Measurements from ENCODE around the gene ZFP3.
"Not testable (repeated sequence)": the region's sequence is repeated elsewhere in the genome, so short reads cannot be mapped to it uniquely, and the experiment has no call there.

Gene ZFP3

DNA sequence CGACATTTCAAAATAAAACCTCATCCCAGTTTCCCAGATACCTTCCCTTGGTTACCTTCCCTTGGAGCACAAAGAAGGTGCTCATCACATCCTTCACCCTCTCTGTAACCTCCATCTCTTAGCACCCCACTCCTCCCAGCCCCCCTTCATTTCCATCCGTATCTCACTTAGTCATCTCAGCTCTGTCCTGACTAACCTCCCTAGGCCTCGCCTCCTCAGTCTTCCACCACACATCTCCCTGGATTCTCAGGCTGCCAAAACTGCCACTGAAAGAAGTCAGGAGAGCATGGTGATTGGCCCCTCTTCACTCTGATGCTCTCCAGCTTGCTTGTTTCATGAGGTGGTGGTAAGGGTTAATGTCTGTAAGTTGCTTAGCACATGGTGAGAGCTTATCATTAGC, 2.3 kb downstream of the ZFP3 start:
- FAIRE-seq, result no peak

DNA sequence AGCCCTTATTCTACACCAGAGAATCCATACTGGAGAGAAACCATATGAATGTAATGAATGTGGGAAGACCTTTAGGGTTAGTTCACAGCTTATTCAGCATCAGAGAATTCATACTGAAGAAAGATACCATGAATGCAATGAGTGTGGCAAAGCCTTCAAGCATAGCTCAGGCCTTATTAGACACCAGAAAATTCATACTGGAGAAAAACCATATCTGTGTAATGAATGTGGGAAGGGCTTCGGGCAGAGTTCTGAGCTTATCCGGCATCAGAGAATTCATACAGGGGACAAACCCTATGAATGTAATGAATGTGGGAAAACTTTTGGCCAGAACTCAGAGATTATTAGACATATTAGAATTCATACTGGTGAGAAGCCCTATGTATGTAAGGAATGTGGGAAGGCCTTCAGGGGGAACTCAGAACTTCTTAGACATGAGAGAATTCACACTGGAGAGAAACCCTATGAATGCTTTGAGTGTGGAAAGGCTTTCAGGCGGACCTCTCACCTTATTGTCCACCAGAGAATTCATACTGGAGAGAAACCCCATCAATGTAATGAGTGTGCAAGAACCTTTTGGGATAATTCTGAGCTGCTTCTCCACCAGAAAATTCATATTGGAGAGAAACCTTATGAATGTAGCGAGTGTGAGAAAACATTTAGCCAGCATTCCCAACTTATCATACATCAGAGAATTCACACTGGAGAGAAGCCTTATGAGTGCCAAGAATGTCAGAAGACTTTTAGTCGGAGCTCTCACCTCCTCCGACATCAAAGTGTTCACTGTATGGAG, 14.1 kb downstream of the ZFP3 start:
- FAIRE-seq, result no peak

DNA sequence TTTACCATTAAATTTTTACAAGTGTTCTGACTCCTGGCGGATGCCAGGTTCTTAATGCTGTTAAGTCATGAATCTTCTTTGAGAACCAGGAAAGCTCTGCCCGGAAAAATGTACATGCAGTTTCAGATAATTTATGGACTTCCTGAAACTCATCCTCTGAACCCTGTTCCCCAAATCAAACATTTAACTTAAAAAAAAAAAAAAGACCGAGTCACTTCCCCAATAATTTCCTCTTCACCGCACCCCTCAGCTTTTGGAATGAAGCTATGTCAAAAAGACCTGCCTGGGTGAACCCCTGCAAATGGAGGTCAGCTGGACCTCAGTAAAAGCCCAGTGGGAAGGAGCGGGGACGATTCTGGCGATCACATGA, 18.4 kb downstream of the ZFP3 start:
- FAIRE-seq, result no peak

DNA sequence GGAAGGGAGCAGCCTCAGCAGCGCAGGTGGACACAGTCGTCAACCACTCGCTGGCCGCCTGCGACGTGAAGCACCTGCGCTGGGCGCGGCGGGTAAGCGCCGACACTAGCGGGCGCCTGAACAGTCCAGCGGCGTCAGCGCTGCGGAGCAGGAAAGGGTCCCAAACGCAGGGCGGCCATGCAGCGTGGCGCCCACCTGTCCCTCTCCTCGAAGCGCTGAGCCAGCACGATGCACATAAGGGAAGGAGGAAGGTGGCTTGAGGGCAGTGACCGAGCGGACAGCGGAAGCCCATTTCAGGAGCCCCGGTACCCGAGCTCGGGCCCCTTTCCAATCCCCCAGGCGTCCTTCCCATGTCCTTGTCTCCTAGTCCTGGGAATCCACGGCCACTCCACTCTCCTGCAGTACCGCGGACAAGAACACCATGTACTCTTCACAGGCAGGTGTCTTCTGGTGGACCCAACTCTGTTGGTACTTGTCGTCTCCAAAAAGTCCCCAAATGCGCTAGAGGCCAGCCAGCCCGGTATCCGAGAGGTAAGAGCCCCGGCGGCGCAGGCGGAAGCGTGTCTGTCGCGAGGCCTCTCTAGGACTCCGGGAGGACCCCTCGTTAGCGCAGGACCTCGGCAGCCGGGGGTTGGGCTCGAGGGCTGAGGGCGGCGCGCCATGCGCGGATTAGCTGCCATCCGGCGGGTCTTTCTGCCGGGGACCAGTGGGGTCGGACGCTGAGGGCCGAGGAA, 19.0 kb downstream of the ZFP3 start:
- FAIRE-seq, result no peak

DNA sequence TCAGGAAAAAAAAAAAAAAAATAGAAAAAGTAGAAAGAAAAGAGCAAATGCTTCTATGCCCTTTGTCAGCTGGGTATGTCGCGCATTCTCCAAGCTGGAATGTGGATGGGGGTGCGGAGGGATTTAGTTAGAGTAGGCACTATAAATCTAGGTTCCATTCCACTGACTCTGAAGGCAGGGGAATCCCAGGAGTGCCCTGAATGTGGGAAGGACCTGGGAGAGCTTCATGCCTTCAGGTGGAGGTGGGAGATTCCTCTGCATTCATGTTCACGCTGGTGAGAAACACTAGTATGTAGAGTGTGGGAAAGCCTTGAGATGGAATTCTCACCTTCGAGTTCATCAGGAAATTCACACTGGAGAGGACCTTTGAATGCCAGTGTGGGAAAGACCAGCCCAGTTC, 21.0 kb downstream of the ZFP3 start:
- no peak for FAIRE-seq

DNA sequence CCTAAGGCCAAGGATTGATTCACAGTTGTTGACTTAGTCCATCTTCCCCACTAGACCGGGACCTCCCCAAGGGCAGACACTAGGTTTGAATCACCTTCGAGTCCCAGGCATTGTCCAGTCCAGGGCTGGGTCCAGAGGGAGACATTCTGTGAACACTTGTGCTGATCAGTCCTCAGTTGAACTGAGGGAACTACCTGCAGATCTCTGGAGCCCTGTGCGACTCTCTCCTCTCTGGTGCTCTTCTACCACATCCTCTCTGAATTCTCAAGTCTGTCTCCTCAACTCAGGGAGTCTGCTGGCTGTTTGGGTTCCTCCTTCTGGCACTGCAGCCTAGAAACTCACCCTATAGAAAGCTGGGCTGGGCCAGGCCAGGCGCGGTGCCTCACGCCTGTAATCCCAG, 22.6 kb downstream of the ZFP3 start:
- no peak for FAIRE-seq

DNA sequence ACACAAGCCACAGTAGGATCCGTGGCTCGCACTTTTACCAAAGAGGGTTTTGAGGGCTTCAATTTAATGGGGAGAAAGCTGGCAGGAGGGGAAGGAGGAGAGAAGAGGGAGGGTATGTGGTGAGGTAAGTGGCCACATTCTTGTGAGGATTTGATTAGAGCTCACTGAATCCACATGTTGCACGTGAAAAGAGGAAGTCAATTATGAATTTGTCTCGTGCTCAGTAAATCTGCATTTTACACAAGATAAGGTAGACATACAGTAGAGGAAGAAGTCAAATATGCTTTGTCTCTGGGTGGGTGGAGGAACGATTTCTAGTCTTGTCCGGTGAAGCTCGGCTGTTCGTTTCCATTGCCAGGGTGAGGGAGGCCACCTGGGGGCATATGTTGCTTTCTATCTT, 32.5 kb downstream of the ZFP3 start:
- FAIRE-seq, result no peak

DNA sequence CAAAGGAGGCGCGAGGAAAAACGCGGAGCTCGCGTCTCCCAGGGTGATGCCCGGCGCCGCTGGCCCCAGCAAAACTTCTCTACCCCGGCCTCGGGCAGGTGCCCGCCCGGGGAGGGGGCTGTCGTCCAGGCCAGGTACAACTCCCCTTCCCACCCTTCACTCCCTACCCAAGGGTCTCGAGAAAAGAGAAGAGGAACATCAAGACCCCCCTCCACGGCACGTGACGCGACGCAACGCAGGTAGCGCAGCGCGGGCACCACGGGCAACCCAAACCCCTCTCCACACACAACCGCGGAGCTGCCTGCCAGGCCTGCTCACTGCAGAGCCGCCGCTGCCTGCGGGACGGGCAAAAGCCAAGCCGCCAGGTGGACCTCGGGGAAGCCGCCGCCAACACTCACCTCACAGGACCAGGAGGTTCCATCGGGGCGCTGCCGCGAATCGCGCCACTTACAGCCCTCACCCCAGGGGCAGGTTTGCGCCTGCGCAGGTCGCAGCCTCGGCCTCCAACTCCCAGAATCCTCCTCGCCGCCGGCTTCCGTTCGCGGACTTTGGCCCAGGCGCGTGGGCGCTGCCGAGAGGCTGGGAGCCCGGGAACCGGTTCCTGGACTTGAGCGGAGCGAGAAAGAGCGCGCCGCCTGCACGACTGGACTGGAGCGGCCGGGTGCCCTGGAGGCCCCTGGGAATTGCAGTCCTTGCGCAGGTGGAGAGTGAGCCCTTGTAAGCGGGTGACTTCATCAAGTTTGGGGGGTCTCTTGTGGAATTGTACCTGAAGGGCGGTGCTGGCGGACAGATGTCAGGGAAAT, 33.3 kb downstream of the ZFP3 start, which contains the start of gene ZNF232:
TSS of gene ZNF232 (minus strand) at position 477 of the 803 bp plus-strand sequence. CDS start at position 421, 56 bp downstream.
- no peak for FAIRE-seq

DNA sequence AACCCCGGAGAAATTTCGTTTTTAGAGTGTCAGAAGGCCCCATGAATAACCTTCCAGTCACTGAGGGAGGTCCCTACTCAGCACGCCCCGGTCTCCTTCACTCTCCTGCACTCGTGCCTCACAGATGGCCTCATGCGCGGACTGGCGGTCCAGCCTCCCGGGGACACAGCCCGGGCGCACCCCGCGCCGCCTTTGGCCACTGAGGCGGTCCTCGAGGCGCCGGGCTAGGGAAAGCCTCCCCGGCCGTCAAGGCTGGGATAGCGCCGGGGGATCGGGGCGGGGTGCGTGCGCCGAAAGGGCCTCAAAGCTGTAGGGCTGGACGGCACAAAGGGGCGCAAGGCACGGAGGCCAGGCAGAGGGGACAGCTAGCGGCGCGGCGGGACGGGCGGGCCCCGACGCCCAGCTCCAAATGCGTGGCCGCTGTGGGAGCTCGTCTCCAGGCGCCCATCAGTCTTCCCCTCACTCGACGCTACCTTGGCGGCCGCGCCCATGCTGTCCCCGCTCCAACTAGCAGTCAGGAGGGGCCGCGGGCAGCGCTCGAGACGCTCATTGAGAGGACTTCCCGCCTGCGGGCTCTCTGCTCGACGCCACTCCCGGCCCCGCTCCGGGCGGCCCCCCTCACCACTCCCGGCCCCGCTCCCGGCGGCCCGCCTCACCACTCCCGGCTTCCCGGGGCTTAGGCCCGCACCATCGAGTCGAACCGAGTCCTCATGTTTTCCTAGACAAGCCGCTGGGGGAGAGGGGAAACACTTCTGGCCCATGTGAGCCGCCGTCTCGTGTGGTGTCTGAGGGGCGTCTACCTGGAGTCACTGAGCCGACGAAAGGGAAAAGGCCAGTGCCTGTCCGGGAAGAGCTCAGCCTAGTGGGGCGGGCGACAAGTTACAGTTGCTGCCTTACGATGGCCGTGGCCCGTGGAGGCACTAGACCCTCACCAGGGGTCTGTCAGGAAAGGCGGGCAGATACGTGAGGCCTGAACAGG, 37.7 kb downstream of the ZFP3 start, which contains the start of gene USP6:
TSS of gene USP6 (plus strand) at position 360 of the 979 bp plus-strand sequence. CDS start 14,336 bp downstream, outside the sequence.
- no peak for FAIRE-seq

DNA sequence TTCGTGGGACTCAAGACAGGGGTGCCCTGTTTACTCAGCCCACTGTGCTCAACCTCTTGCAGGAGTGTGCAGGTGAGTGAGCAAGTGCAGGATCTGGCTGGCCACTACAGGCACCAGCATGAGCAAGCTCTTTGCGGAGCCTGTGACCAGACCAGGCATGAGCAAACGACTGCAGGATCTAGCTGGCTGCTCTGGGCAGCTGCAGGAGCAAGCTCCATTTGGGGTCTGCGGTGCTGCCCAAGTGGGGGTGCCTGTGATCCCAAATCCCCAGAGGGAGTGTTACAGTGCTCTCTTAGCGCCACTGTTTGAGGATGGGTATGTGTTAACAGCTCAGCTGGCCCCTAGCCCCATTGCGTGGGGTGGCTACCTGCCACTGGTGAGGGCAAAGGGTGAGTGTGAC, 40.0 kb downstream of the ZFP3 start:
- FAIRE-seq, result no peak

DNA sequence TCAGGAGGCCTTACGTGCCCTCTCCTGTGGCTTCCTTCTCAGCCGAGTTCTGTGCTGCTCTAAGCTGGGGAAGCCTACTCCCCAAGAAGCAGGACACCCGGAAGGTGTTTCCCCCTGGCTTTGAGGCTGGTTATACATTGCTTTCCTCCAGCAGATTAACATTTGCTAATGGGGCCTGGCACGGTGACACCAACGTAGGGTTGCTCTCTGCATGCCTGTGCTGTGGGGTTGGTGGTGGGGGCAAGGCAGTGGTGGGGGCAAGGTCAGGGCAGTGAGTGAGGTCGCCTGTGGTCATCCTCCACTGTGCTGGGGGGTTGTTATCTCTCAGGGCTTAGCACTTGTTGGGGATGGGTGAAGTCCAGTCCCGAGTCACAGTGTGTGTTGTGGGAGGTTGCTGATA, 41.8 kb downstream of the ZFP3 start:
- no peak for FAIRE-seq

DNA sequence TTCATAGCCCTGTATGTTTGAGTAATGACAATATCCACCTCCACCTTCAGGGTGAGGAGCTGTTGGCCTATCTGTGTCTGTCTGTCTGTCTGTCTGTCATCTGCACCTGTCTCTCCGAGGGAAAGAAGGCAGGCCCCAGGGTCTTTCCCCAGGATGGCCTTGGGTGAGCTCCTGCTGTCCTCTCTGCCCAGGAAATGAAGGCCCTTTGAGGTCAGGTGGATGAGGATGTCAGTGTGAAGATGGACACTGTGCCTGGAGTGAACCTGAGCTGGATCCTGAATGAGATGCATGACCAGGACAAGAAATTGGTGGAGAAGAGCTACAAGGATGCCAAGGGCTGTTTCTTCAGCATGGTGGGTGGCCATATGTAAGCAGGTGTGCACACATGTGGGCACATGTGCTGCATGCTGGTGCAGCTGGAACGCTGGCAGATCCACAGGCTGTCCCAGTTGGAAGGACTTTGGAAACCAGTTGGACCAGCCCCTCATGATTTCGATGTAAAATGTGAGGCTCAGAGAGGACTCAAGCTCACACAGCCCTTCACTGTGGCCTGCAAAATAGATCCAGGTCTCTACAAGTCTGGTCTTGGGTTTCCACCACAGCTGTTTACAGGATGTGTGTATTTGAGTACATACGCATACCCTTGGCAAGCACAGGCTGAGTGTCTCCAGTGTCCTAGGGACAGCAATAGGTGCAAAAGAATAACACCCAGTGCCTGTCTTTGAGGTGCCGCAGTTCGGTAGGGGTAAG, 42.3 kb downstream of the ZFP3 start:
- FAIRE-seq, result not testable (repeated sequence)

DNA sequence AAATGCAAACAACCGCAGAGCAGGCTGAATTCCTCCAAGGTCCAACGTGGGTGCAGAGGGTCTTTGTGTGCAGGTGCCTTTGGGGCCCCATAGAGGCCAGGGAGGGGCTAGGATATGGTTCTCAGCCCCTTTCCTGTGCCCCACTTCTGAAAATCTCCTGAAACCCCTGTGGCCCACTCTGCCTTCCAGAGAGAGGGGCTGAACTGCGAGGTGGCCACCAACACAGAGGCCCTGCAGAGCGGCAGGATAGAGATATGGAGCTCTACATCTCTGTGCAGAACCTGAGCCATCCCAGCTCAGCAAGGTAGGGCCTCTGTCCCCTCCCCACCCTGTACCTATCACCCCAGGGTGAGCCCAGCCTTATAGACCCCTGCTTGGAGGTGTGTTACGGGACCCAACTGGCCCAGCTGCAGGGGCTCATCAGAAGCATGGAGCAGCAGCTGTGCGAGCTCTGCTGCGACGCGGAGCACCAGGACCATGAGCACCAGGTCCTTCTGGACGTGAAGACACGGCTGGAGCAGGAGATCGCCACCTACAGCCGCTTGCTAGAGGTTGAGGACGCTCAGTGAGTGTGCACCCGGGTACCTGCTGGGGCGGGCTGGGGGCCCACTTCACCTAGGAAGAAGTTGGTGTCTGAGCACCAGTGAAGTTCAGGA, 43.0 kb downstream of the ZFP3 start:
- FAIRE-seq, result no peak

DNA sequence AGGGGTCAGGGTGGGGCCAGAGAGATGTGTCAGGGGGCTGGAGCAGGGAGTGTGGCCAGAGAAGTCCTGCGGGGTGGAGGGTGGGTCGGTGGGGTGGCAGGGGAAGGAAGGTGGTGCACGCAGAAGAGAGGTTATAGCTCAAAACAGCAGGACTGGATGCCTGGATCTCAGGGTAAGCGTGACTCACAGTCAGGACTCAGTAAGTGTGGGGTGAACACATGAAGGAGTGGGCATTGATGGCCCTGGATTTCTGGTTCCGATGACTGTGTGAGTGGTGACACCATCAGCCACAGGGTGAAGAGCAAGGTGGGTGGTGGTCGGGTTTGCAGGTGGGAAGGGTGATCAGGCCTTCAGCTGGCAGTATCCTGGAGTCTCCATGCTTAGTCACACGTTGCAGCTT, 43.8 kb downstream of the ZFP3 start:
- not testable (repeated sequence) for FAIRE-seq

DNA sequence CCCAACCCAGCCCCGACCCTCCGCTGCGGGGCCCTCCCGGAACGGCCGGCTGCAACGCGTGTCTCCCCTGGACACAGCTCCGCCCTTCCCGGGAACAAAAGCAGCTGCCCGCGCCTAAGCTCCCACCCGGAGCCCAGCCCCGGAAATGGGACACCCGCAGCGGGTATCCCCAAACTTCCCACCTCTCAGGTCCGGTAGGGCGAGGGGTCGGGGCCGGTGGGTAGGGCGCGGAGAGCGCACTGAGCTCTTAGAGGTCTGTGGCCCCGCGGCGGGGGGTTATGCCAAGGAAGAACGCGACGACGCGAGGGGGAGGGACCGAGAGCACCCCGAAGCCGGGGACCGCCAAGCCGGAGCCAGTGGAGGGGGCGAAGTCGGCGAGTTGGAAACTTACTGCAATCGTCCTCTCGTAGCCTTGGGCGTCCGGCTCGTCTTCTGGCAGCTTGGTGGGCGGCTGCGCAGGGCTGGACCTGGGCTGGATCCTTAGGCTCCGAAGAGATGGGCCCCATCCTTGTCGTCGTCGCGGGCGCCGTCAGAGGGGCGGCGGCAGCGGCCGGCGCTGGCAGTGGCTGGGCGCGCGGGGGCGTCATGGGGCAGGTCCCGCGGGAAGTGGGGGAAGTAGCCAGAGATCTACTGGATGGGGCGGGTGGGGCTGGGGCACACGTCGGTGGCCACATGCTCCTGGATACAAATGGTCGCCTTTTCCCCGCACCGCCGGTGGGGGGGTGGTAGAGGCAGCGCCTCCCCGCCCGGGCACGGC, 44.5 kb downstream of the ZFP3 start:
- no peak for FAIRE-seq

DNA sequence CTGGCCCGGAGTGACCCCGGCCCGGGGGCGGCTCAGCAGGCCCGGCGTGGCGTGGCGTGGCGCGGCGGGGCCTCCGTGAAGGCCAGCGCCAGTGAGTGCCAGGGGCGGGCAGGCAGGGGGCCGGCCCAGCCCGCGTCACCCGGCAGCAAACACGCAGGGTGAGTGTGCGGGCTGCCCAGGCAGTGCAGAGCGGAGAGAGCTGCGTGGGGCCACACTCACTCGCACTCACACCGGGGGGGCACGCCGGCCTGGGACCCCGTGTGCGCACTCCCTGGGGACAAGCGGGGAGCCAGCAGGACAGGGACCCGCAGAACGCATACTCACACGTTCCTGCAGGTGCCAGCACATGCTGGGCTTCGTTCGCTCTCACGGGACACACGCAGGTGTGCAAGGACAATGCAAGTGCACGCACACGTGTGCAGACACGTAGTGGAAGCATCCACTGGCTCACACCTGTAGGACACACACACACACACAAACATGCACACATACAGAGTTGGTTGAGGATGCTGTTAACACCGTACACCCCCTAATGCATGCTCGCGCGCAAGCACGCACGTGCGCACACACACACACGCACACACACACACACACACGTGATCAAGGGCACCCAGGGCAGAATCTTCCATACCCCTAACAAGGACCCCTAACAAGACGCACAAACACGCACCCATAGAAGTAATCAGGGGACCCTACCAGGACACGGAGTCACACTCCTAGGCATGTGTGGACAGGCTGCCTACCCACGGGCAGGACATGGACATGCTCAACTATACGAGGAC, 45.3 kb downstream of the ZFP3 start:
- no peak for FAIRE-seq

DNA sequence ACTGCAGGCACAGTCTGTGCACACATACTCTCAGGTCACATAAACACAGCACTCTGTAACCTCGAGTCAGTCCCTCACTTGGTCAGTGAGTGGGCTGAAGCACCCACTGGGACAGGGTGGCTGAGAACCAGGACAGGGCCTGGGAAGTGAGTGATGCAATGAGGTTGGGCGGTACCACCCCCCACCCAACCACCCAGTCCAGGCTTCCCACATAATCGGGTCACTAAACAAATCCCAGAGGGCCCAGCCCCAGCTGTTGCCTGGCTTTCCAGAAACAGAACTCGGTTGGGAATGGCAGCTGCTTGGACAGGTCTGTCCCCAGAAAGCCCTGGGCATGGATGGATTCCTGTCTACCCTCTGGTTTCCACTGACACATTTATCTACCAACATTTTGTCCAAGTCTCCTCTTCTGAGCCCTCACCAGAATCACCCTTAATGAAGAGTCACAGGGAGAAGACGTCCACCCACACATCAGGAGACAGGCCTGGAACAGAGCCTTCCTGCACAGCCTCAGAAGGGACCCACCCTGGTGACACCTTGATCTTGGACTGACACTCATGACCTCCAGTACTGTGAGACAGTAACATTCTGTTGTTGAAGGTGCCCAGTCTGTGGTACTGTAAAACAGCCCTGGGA, 46.0 kb downstream of the ZFP3 start:
- FAIRE-seq, result not testable (repeated sequence)

DNA sequence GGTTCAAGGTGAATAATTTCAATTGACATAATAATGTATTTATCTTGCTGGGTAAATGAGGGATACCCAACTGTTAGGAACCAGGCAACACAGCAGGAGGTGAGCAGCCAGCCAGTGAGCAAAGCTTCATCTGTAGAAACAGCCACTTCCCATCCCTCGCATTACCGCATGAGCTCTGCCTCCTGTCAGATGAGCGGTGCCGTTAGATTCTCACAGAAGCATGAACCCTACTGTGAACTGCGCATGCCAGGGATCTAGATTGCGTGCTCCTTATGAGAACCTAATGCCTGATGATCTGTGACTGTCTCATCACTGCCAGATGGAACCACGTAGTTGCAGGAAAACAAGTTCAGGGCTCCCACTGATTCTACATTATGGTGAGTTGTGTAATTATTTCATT, 46.6 kb downstream of the ZFP3 start:
- FAIRE-seq, result not testable (repeated sequence)

All from islet of Langerhans (tissue), 1 donor.